SU-DHL-6 (cell line): ENCODE data around the gene PC.
"Not testable (repeated sequence)": the region's sequence is repeated elsewhere in the genome, so short reads cannot be mapped to it uniquely, and the experiment has no call there.

Source experiments
- H2AFZ ChIP-seq: fragments of 200-600 bp; sonication (generic); 2 replicates; pipeline ENCODE4 v1.6.1; 2014; ENCODE audit warnings: low read depth, mild to moderate bottlenecking, moderate library complexity, mixed read lengths, antibody characterized with exemption, low read length; ENCODE audit not compliant: severe bottlenecking
- H3F3A ChIP-seq: fragments of 200-600 bp; shearing (Covaris generic); 2 replicates; pipeline ENCODE4 v1.6.0; 2016; ENCODE audit warnings: antibody characterized with exemption, mild to moderate bottlenecking; ENCODE audit not compliant: insufficient read depth
- H3K27ac ChIP-seq: fragments of 200-600 bp; sonication (generic); 2 replicates; pipeline ENCODE4 v1.5.1; 2016; ENCODE audit warnings: low read depth, mild to moderate bottlenecking, low read length, moderate library complexity, mixed read lengths
- H3K27me3 ChIP-seq: fragments of 200-600 bp; sonication (generic), shearing (Covaris generic); 2 replicates; pipeline ENCODE4 v1.6.0; 2014; ENCODE audit warnings: mild to moderate bottlenecking, low read length
- H3K36me3 ChIP-seq: fragments of 200-600 bp; sonication (generic); 2 replicates; pipeline ENCODE4 v1.6.1; 2014; ENCODE audit warnings: mild to moderate bottlenecking, low read length, mixed read lengths
- H3K4me2 ChIP-seq: fragments of 300-600, 200-600 bp; shearing (Covaris generic), sonication (generic); 2 replicates; pipeline ENCODE4 v1.6.0; 2014; ENCODE audit warnings: low read length, low read depth, mild to moderate bottlenecking; ENCODE audit not compliant: poor library complexity, severe bottlenecking
- H3K4me3 ChIP-seq: fragments of 200-600 bp; sonication (generic); 2 replicates; pipeline ENCODE4 v1.5.1; 2014; ENCODE audit warnings: antibody characterized with exemption, low read length, mild to moderate bottlenecking, mixed read lengths; ENCODE audit not compliant: insufficient read depth, poor library complexity, severe bottlenecking
- H3K79me2 ChIP-seq: fragments of 200-600 bp; sonication (generic); 2 replicates; pipeline ENCODE4 v1.6.1; 2014; ENCODE audit warnings: mild to moderate bottlenecking, low read length, moderate library complexity; ENCODE audit not compliant: insufficient read depth
- H3K9ac ChIP-seq: fragments of 200-600 bp; sonication (generic); 2 replicates; pipeline ENCODE4 v1.7.0; 2014; ENCODE audit warnings: mild to moderate bottlenecking, low read length
- H3K9me2 ChIP-seq: fragments of 200-600 bp; sonication (generic); replicated peaks from 2 replicates; pipeline ENCODE4 v1.6.1; 2014; ENCODE audit warnings: low read length; ENCODE audit not compliant: insufficient read depth
- H3K9me3 ChIP-seq: fragments of 200-600 bp; sonication (generic); 2 replicates; pipeline ENCODE4 v1.6.1; 2014; ENCODE audit warnings: low read length, mixed read lengths; ENCODE audit not compliant: insufficient read depth
- H4K20me1 ChIP-seq: fragments of 200-600 bp; sonication (generic); 2 replicates; pipeline ENCODE4 v1.6.1; 2014; ENCODE audit warnings: low read depth, mild to moderate bottlenecking, antibody characterized with exemption, low read length, moderate library complexity, mixed read lengths
- CTCF ChIP-seq: fragments of 200-600 bp; sonication (generic); IDR thresholded peaks from one replicate; pipeline ENCODE4 v1.5.1; 2017; ENCODE audit warnings: antibody characterized with exemption, mild to moderate bottlenecking, low read length, moderate library complexity; ENCODE audit not compliant: insufficient read depth, poor library complexity, severe bottlenecking
- EZH2phosphoT487 ChIP-seq: fragments of 200-600 bp; sonication (generic), shearing (Covaris generic); conservative IDR thresholded peaks from 2 replicates; pipeline ENCODE4 v1.6.1; 2018; ENCODE audit warnings: mild to moderate bottlenecking, antibody characterized with exemption, low read length, moderate library complexity, mixed read lengths

The PC gene

GRCh38 chr11:66962801-66963200 is 4.6 kb upstream of the PC start:
- Histone ChIP-seq H4K20me1 (no peaks in the 10 kb centered on the region), H3K9me3 (no peaks in the 10 kb centered on the region), H3K79me2 (no peaks in the 10 kb centered on the region), H3K36me3 (no peaks in the 10 kb centered on the region), H3K4me2 (no peak overlapping the region), H3K9me2 (no peaks in the 10 kb centered on the region), H3K27me3 (no peaks in the 10 kb centered on the region), H3K9ac (no peak overlapping the region), H2AFZ (no peak overlapping the region), H3K27ac (no peak overlapping the region), H3K4me3 (no peak overlapping the region), H3F3A (no peaks in the 10 kb centered on the region)
- TF ChIP-seq CTCF: no peak
- no peak for TF ChIP-seq EZH2phosphoT487

DNA sequence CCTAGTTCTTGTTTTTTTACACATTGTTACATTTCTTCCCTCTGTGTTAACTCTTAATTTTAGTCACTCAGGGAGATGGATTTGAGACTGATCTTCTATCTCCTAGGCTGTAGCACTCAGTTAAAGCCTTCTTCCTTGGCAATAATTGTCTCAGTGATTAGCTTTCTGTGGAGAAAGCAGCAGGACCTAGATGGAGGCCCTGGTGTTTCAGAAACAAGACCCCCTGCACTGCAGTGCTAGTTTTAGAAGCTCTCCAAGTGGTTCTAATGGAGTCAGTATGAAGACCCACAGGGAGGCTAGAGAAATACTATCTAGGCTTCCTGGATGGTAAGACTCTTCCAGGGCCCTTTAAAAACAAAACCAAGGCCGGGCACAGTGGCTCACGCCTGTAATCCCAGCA is 4.1 kb upstream of the PC start:
- Histone ChIP-seq H4K20me1 (no peaks in the 10 kb centered on the region), H3K27ac (no peak overlapping the region), H3K4me3 (no peak overlapping the region), H3K9ac (no peak overlapping the region), H3K4me2 (no peak overlapping the region), H3K9me3 (no peaks in the 10 kb centered on the region), H2AFZ (no peak overlapping the region), H3K27me3 (no peaks in the 10 kb centered on the region), H3K36me3 (no peaks in the 10 kb centered on the region), H3F3A (no peaks in the 10 kb centered on the region), H3K9me2 (no peaks in the 10 kb centered on the region), H3K79me2 (no peaks in the 10 kb centered on the region)
- TF ChIP-seq CTCF (no peak), EZH2phosphoT487 (no peak)

- H3K27ac ChIP-seq: not testable (repeated sequence)
These were observed 3.6 kb upstream of the PC start for GRCh38 chr11:66961691-66962213.

GRCh38 chr11:66958956-66959274 is 732 bp upstream of the PC start:
- no peak overlapping the region for H3K4me2 ChIP-seq
- H3K4me3 ChIP-seq: no peak overlapping the region
- H3K79me2 ChIP-seq: no peaks in the 10 kb centered on the region

More at GRCh38 chr11:66961691-66962213, 3.6 kb upstream of the PC start:
- H4K20me1 ChIP-seq, H3K9ac ChIP-seq, H2AFZ ChIP-seq, H3F3A ChIP-seq, H3K36me3 ChIP-seq, H3K9me2 ChIP-seq, H3K79me2 ChIP-seq, H3K27me3 ChIP-seq, H3K9me3 ChIP-seq, H3K4me2 ChIP-seq, H3K4me3 ChIP-seq: not testable (repeated sequence)

More at GRCh38 chr11:66958956-66959274, 732 bp upstream of the PC start:
- H3K27me3 ChIP-seq: no peaks in the 10 kb centered on the region
- H3K9me2 ChIP-seq: no peaks in the 10 kb centered on the region
- H2AFZ ChIP-seq: no peak overlapping the region
- H3K9me3 ChIP-seq: no peaks in the 10 kb centered on the region
- no peak overlapping the region for H3K27ac ChIP-seq
- no peaks in the 10 kb centered on the region for H3F3A ChIP-seq
- no peak overlapping the region for H3K9ac ChIP-seq
- no peaks in the 10 kb centered on the region for H3K36me3 ChIP-seq
- TF ChIP-seq EZH2phosphoT487 (no peak), CTCF (no peak)
- H4K20me1 ChIP-seq: no peaks in the 10 kb centered on the region
